OCI-LY7 (cell line): ENCODE results near the gene CAPN14. TPM values are rescaled to one million over a fixed set of nuclear protein-coding genes. Genes with fewer than 3 reads are reported as not detected.

Experiments
- BruUV-seq: library from RNA; stranded (reverse); fragments of 400-500 nt; replicated peaks from 2 replicates; lab custom pipeline; 2021; lab: Mats Ljungman, UMichigan
- CTCF ChIA-PET: fragments of 300-600 bp; sonication (Branson Sonifier 250); formaldehyde crosslinking; loops from one replicate; lab custom pipeline; 2022; ENCODE audit warnings: antibody characterized with exemption; ENCODE audit not compliant: unreplicated experiment; lab: Charles Lee
- POLR2A ChIA-PET: fragments of 300-600 bp; sonication (Branson Sonifier 250); formaldehyde crosslinking; loops from one replicate; lab custom pipeline; 2022; ENCODE audit warnings: antibody characterized with exemption; lab: Charles Lee
- DNase-seq: peaks from one replicate; pipeline ENCODE4 v3.0.0-alpha.2; 2015; ENCODE audit warnings: low spot score
- H2AFZ ChIP-seq: fragments of 200-600 bp; sonication (generic), shearing (Covaris generic); 2 replicates; pipeline ENCODE4 v1.6.1; 2014; ENCODE audit warnings: mild to moderate bottlenecking, antibody characterized with exemption, low read length, moderate library complexity
- H3K27ac ChIP-seq: fragments of 200-600 bp; sonication (generic); 2 replicates; pipeline ENCODE4 v1.5.1; 2014; ENCODE audit warnings: mixed run types, low read depth, mild to moderate bottlenecking, moderate library complexity, low read length, inconsistent platforms; ENCODE audit not compliant: poor library complexity, severe bottlenecking
- H3K36me3 ChIP-seq: fragments of 200-600 bp; sonication (generic); 2 replicates; pipeline ENCODE4 v1.6.1; 2014; ENCODE audit warnings: mild to moderate bottlenecking, antibody characterized with exemption, low read length, moderate library complexity, mixed read lengths; ENCODE audit not compliant: insufficient read depth
- H3K4me1 ChIP-seq: fragments of 200-600 bp; sonication (generic); 2 replicates; pipeline ENCODE4 v1.5.1; 2014; ENCODE audit warnings: mild to moderate bottlenecking, low read length; ENCODE audit not compliant: insufficient read depth, poor library complexity, severe bottlenecking
- H3K4me2 ChIP-seq: fragments of 200-600 bp; sonication (generic); 2 replicates; pipeline ENCODE4 v1.6.1; 2014; ENCODE audit warnings: mild to moderate bottlenecking, low read length
- H3K4me3 ChIP-seq: fragments of 200-600 bp; sonication (generic); 2 replicates; pipeline ENCODE4 v1.5.1; 2014; ENCODE audit warnings: mild to moderate bottlenecking, low read depth, low read length; ENCODE audit not compliant: poor library complexity, severe bottlenecking
- H3K79me2 ChIP-seq: fragments of 200-600 bp; sonication (generic); 2 replicates; pipeline ENCODE4 v1.6.1; 2016; ENCODE audit warnings: low read depth, mild to moderate bottlenecking, low read length, moderate library complexity, mixed read lengths; ENCODE audit not compliant: insufficient read depth
- H3K9me2 ChIP-seq: fragments of 200-600 bp; sonication (generic); 2 replicates; pipeline ENCODE4 v1.6.1; 2016; ENCODE audit warnings: mild to moderate bottlenecking, low read length, mixed read lengths; ENCODE audit not compliant: insufficient read depth
- H3K9me3 ChIP-seq: fragments of 200-600 bp; sonication (generic); 2 replicates; pipeline ENCODE4 v1.6.1; 2014; ENCODE audit warnings: mild to moderate bottlenecking, mixed run types, low read length, mixed read lengths
- H4K20me1 ChIP-seq: fragments of 200-600 bp; sonication (generic); 2 replicates; pipeline ENCODE4 v1.6.1; 2014; ENCODE audit warnings: mild to moderate bottlenecking, antibody characterized with exemption, low read length, moderate library complexity, mixed read lengths; ENCODE audit not compliant: insufficient read depth
- CTCF ChIP-seq: fragments of 200-600 bp; sonication (generic); conservative IDR thresholded peaks from 2 replicates; pipeline ENCODE4 v1.5.1; 2014; ENCODE audit warnings: mild to moderate bottlenecking, antibody characterized with exemption, low read length, moderate library complexity, mixed read lengths
- EZH2phosphoT487 ChIP-seq: fragments of 200-600 bp; sonication (generic); IDR thresholded peaks from 2 replicates; pipeline ENCODE4 v1.6.1; 2018; ENCODE audit warnings: low read depth, borderline replicate concordance, mild to moderate bottlenecking, mixed run types, antibody characterized with exemption, low read length, moderate library complexity, mixed read lengths
- intact Hi-C: fragments of 100-400 bp; cut with micrococcal nuclease; formaldehyde crosslinking; loops from one replicate; pipeline ENCODE4 v1.10.0; 2022; ENCODE audit not compliant: unreplicated experiment
- total RNA-seq, 2 experiments: library from RNA; depleted of rRNA in 1 of 2; stranded (reverse); fragments of >200 nt in 1 of 2; shearing (Covaris generic) in 1 of 2; gene quantifications; 2 replicates each; pipeline ENCODE4 v1.2.3, GENCODE V29; 2014 to 2022

The CAPN14 gene
- total RNA-seq, 2 experiments from 2014 or later, result 1.4 to 4.0 TPM

- intact Hi-C loops, result no loop called here
- H3K4me2 ChIP-seq, result no peak overlapping the region
- no TSS peak for BruUV-seq
- H3K27ac ChIP-seq, result no peak overlapping the region
- CTCF ChIA-PET, result no interaction called here
- no peak for TF ChIP-seq EZH2phosphoT487
- TF ChIP-seq CTCF, result no peak
- POLR2A ChIA-PET, result interaction anchor here (0.9 kb wide), 1 partner anchor 12 kb away, joined by 3 read pairs; no protein-coding TSS in a partner anchor
- no peak overlapping the region for H3K4me3 ChIP-seq
- no peaks in the 10 kb centered on the region for H3K9me2 ChIP-seq
- no peaks in the 10 kb centered on the region for H3K4me1 ChIP-seq
- no peak for DNase-seq
- H3K36me3 ChIP-seq, result no peaks in the 10 kb centered on the region
- no peak overlapping the region for H2AFZ ChIP-seq
- no peaks in the 10 kb centered on the region for H4K20me1 ChIP-seq
- no peaks in the 10 kb centered on the region for H3K79me2 ChIP-seq
- H3K9me3 ChIP-seq, result no peaks in the 10 kb centered on the region
These were observed 15.3 kb downstream of the CAPN14 start for GRCh38 chr2:31202041-31202440.

GRCh38 chr2:31200972-31201371 lies 16.3 kb downstream of the CAPN14 start:
- DNase-seq, result no peak
- ChIA-PET POLR2A (interaction anchor here (0.9 kb wide), 1 partner anchor 11 kb away, joined by 3 read pairs; no protein-coding TSS in a partner anchor), CTCF (no interaction called here)

More at GRCh38 chr2:31200972-31201371, 16.3 kb downstream of the CAPN14 start:
- BruUV-seq, result no TSS peak
- Histone ChIP-seq H3K4me3 (no peak overlapping the region), H3K27ac (no peak overlapping the region), H3K9me2 (no peaks in the 10 kb centered on the region), H3K4me2 (no peak overlapping the region), H2AFZ (no peak overlapping the region), H3K4me1 (no peaks in the 10 kb centered on the region), H3K36me3 (no peaks in the 10 kb centered on the region), H3K9me3 (no peaks in the 10 kb centered on the region), H4K20me1 (no peaks in the 10 kb centered on the region), H3K79me2 (no peaks in the 10 kb centered on the region)
- intact Hi-C loops, result no loop called here
- TF ChIP-seq CTCF (no peak), EZH2phosphoT487 (no peak)
